Epithelial cell of prostate (primary cell): ENCODE results near the gene CINP.
"Not testable (repeated sequence)": the region's sequence is repeated elsewhere in the genome, so short reads cannot be mapped to it uniquely, and the experiment has no call there.

Source experiments
- DNase-seq: peaks from one replicate; pipeline ENCODE4 v3.0.0-alpha.2; 2011; ENCODE audit warnings: low read depth, low spot score
- H3K27ac ChIP-seq: fragments of 450-650 bp; 2 replicates; pipeline ENCODE4 v1.5.1; 2017; ENCODE audit warnings: mild to moderate bottlenecking

CINP gene

GRCh38 chr14:102359341-102359740 lies 3.3 kb downstream of the CINP start:
- H3K27ac ChIP-seq = no peak overlapping the region
- no peak for DNase-seq

GRCh38 chr14:102356280-102356679 lies 6.4 kb downstream of the CINP start:
- peak overlapping the region; percentile 56 for H3K27ac ChIP-seq
- no peak for DNase-seq

- no peak overlapping the region for H3K27ac ChIP-seq
- DNase-seq = no peak
These were observed 9.5 kb downstream of the CINP start for GRCh38 chr14:102353126-102353619.

- DNase-seq = no peak
- H3K27ac ChIP-seq = no peak overlapping the region
These were observed 10.5 kb downstream of the CINP start for GRCh38 chr14:102352213-102352612.

- not testable (repeated sequence) for H3K27ac ChIP-seq, DNase-seq
These were observed 11.1 kb downstream of the CINP start for GRCh38 chr14:102351593-102351992.

- H3K27ac ChIP-seq = no peak overlapping the region
- no peak for DNase-seq
These were observed 11.7 kb downstream of the CINP start for GRCh38 chr14:102351023-102351422.

GRCh38 chr14:102348376-102348775 lies 14.3 kb downstream of the CINP start:
- no peak overlapping the region for H3K27ac ChIP-seq
- DNase-seq = no peak

- no peak for DNase-seq
- H3K27ac ChIP-seq = no peak overlapping the region
These were observed 16.0 kb downstream of the CINP start for GRCh38 chr14:102346645-102347044.

GRCh38 chr14:102345232-102345631 lies 17.5 kb downstream of the CINP start:
- no peak for DNase-seq
- H3K27ac ChIP-seq = no peak overlapping the region

- DNase-seq = no peak
- no peak overlapping the region for H3K27ac ChIP-seq
These were observed 18.2 kb downstream of the CINP start for GRCh38 chr14:102344485-102344884.

- DNase-seq = no peak
- no peak overlapping the region for H3K27ac ChIP-seq
These were observed 18.6 kb downstream of the CINP start for GRCh38 chr14:102344084-102344483.

GRCh38 chr14:102342238-102342637 lies 20.5 kb downstream of the CINP start:
- no peak for DNase-seq
- H3K27ac ChIP-seq = no peak overlapping the region

GRCh38 chr14:102341566-102341965 lies 21.1 kb downstream of the CINP start:
- H3K27ac ChIP-seq = no peak overlapping the region
- no peak for DNase-seq

GRCh38 chr14:102338724-102339123 lies 24.0 kb downstream of the CINP start:
- no peak for DNase-seq

GRCh38 chr14:102335163-102335562 lies 27.5 kb downstream of the CINP start:
- no peak overlapping the region for H3K27ac ChIP-seq
- no peak for DNase-seq

More at GRCh38 chr14:102338724-102339123, 24.0 kb downstream of the CINP start:
- H3K27ac ChIP-seq = no peak overlapping the region

GRCh38 chr14:102333795-102334705 lies 28.6 kb downstream of the CINP start:
- no peak for DNase-seq
- H3K27ac ChIP-seq = no peak overlapping the region

- DNase-seq = no peak
- H3K27ac ChIP-seq = no peak overlapping the region
These were observed 29.3 kb downstream of the CINP start for GRCh38 chr14:102333390-102333789.

GRCh38 chr14:102330806-102331205 lies 31.9 kb downstream of the CINP start:
- no peak for DNase-seq
- no peak overlapping the region for H3K27ac ChIP-seq

GRCh38 chr14:102329381-102329780 lies 33.3 kb downstream of the CINP start:
- DNase-seq, H3K27ac ChIP-seq: not testable (repeated sequence)

GRCh38 chr14:102326583-102326982 lies 36.1 kb downstream of the CINP start:
- no peak for DNase-seq
- H3K27ac ChIP-seq = no peak overlapping the region

GRCh38 chr14:102325791-102326345 lies 36.8 kb downstream of the CINP start:
- no peak overlapping the region for H3K27ac ChIP-seq
- DNase-seq = no peak
